ENCODE measurements around the gene ATP13A1.

DNA sequence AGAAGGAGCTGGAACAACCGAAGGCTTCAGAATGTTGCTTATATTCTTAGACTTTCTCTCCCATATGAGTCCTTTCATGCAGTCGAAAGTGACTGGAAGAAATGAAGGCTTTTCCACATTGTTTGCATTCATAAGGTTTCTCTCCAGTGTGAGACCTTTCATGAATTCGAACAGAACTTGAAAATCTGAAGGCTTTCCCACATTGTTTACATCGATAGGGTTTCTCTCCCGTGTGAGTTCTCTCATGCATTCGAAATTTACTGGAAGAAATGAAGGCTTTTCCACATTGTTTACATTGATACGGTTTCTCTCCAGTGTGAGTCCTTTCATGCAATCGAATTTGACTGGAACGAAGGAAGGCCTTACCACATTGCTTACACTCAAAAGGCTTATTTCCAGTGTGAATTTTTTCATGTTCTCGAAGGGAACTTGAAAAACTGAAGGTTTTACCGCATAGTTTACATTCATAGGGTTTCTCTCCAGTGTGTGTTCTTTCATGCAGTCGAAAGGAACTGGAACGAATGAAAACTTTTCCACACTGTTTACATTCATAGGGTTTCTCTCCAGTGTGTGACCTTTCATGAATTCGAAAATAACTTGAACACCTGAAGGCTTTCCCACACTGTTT, 47.9 kb upstream of the ATP13A1 start:
- TF ChIP-seq TAF1 (IDR thresholded peaks at IDR 0.05; ENCODE audit: low read depth, low read length) (no peak), POLR2A (IDR thresholded peaks at IDR 0.05; ENCODE audit: control extremely low read depth in 1 of 2, low read depth in 2 of 2, low read length in 2 of 2) (no peak)
